GM18499 (cell line): ENCODE measurements around the gene PDCD2L.
"Not testable (repeated sequence)": the region's sequence is repeated elsewhere in the genome, so short reads cannot be mapped to it uniquely, and the experiment has no call there.

Source experiments
- ATAC-seq: cut with Tn5 transposase; IDR thresholded peaks from one replicate; pipeline ENCODE4 v1.9.1; 2021; ENCODE audit warnings: moderate number of reproducible peaks; ENCODE audit not compliant: insufficient read depth, unreplicated experiment

The PDCD2L gene

DNA sequence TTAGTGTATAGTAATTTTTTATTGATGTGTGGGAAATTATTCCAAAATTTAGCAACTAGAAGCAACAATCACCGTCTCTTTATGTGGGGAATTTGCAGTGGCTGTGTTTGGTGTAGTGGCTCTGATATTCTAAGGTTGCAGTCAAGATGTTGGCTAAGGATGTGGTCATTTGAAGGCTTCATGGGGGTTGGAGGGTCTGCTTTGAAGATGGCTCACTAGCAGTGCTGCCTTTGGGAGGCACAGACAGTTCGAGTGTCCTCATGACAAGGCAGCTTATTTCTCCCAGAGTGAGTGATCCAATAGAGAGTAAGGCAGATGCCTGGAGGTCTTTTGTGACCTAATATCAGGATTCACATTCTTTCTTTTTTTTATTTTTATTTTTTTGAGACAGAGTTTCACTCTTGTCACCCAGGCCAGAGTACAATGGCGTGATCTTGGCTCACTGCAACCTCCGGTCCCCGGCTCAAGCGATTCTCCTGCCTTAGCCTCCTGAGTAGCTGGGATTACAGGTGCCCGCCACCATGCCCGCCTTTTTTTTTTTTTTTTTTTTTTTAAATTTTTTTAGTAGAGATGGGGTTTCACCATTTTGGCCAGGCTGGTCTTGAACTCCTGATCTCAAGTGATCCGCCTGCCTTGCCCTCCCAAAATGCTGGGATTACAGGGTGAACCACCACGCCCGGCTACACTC lies 30.5 kb upstream of the PDCD2L start:
- no peak for ATAC-seq

DNA sequence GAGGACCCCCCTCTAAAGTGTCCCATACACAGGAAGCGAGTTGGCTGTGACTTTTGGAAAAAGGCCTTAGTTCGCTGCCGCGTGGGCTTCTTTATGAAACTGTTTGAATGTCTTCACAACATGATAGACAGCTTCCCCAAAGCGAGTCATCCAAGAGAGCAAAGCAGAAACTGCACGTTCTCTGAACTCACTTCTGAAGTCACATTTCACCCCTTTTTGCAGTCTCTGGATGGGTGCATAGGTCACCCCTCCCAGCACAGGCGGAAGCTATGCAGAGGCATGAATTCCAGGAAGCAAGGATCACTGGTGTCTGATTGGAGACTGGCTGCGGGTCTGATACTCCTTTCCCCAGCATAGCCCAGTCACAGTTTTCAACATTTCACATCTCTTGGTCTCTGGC lies 28.6 kb upstream of the PDCD2L start:
- ATAC-seq: no peak

DNA sequence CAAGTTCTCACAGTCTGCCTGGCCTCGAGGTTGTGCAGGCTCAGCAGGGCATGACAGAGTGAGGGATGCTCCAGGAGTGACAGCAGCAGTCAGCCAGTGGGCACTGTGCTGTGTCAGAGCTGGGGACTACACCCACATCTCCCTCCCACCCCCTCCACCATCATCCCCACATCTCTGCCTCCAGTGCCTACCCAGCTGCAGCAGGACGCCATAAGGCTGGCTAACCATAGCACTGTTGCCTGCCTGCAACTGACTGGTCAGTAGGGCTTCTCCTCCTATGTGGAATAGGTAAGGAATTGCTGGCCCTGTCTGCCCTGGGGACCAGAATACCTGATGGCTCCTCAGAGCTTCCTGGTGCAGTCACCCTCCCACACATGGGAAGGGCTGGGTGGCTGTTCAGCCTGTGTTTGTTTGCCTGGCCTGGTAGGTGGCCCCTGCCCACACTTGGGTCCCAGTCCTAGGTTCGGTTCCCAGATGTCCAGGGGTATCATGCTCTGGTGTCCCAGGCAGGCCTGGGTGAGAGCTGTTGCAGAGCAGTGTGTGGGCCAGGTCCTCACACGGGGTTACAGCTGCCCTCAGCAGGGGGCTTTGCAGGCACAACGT lies 23.5 kb upstream of the PDCD2L start:
- no peak for ATAC-seq

DNA sequence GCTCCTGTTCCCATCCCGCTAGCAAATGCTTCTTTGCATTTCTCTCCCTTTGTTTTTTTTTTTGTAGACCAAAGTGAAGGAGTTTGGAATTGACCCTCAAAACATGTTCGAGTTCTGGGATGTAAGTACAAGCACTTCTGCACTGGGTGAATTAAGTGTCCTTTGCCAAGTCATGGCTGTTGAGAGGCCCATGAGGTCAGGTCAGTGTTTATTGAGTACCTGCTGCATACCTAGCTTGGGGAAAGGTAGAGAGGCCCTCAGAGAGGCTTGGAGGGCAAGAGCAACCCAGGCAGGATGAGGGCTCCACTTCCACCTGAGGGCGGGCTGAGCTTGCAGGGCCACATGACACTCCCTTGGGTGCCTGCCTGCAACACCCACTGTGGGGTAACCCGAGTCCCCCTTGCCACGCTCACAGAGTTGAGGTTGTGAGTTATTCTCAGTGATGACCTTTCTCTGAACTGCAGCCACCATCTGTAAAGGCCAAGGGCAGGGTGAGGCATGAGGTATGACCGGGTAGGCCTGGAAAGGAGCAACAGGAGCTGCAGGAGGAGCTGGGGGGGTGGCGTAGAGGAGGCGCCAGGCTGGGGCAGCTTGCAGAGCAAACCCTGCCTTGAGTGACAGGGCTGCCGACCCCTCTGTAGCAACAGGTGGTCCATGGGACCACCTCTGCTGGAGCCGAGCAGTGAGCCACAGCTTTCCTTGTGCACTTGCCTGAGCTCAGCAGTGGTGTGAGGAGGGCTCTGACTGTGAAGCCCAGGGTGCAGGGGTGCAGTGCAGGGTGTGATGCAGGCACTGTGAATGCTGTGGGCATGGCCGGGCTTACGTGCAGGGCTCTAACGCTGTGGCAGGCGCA lies 22.6 kb upstream of the PDCD2L start:
- ATAC-seq: no peak

DNA sequence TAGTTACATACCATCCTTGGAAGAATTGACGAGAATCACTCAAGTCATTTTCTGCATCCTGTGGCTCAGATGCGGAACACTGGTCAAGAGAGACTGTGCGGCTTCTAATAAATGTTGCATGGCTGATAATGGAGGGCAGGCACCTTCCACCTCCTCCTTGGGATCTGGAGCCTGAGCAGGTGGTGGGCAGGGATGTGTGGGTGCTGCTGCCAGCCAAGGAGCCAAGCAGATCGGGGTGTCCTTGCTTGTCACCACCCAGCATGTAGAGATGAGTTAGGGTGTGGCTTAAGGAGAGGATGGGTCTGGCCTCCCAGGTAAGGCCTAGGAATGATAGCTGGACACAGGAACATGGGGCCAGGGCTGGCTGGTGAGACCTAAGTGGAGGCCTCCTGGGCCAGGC lies 21.7 kb upstream of the PDCD2L start:
- no peak for ATAC-seq

DNA sequence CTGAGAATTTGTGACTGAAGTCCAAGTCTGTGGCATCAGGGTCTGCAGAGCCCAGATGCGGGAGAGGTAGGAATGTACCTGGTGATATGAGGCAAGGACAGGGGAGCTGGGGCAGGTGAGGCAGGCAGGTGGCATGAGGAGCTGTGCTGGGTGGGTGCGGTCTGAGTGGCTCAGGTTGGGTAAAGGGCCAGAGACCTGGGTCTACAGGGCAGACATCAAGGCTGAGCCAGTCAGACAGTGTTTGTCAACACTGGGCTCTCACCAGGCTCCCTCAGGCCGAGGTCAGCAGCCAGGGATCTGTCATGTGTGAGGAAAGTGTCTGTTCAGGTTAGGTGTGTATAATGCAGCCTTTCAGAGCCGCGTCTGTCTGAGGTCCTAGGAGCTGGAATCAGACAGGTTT lies 20.6 kb upstream of the PDCD2L start:
- ATAC-seq: no peak

DNA sequence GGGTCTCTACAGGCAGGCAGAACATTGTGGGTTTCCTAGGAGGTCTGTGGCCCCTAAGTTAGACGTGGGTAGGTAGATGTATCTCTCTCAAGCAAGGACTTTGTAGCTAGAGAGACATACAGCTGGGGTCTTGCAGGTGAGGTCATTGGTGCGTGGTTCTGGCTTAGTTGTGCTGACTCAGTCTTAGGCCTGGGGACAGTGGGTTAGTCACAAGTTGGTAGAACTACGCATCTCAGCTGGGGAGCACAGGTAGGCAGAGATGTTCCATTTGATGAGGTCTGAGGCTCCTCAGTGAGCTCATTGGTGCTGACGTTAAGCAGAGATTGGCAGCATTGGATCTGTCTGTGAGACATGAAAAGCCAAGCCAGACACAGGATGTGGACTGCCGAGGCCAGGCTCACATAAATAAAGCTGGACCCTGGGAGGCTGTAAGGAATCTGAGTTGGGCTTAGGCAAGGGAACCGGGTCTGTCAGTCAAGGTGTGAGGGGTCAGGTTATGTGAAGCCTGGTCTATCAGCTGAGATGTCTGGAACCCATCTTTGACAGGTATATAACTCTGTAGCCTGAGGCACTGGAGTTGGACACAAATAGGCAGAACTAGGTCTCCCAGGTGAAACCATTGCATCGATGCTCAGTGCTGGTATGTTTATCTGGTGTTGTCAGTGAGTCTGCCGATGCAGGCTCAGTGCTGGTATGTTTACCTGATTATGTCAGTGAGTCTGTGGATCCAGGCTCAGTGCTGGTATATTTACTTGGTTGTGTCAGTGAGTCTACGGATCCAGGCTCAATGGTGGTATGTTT lies 17.4 kb upstream of the PDCD2L start:
- ATAC-seq: no peak

DNA sequence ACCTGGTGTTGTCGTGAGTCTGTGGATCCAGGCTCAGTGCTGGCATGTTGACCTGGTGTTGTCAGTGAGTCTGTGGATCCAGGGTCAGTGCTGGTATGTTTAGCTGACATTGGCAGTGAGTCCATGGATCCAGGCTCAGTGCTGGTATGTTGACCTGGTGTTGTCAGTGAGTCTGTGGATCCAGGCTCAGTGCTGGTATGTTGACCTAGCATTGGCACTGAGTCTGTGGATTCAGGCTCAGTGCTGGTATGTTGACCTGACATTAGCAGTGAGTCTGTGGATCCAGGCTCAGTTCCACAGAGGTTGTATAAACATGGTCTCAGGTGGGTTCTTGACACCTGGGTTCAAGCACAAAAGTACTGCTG lies 16.8 kb upstream of the PDCD2L start:
- ATAC-seq: no peak

DNA sequence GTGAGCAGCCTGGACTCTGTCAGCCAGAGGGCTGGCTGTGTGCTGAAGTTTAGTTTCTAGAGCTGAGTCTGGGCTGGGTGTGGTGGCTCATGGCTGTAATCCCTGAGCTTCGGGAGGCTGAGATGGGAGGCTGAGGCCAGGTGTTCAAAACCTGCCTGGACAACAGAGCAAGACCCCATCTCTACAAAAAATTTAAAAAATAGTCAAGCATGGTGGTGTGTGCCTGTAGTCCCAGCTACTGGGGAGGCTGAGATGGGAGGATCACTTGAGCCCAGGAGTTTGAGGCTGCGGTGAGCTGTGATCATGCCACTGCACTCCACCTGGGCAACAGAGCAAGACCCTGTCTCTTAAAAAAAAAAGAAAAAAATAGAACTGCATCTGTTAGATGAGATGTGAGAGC lies 15.5 kb upstream of the PDCD2L start:
- not testable (repeated sequence) for ATAC-seq

DNA sequence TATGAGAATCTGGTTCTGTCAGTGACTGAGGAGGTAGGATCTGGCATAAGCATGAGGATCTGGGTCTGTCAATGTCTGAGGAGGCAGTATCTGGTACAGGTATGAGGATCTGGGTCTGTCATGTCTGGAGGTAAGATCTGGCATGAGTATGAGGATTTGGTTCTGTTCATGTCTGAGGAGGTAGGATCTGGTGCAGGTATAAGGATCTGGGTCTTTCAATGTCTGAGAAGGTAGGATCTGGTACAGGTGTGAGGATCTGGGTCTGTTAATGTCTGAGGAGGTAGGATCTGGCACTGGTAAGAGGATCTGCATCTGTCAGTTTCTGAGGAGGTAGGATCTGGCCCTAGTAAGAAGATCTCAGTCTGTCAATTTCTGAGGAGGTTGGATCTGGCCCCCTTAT lies 12.4 kb upstream of the PDCD2L start:
- ATAC-seq: no peak

DNA sequence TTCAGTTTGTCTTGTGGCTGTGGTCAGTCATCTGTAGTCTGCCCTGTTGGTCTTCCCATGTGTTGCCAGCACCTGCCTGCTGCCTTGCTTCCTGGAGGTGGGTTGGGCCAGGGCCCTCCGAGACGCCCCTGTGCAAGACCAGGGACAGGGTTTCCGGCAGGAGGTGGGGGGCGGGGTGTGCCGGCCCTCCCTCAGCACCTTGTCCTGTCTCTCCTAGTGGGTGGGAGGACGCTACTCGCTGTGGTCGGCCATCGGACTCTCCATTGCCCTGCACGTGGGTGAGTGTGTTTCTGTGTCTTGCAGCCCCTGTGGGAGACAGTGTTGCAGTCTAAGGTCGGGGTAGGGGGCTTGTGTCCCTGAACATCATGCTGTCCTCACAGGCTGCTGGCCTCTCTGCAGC lies 11.2 kb upstream of the PDCD2L start:
- ATAC-seq: no peak

DNA sequence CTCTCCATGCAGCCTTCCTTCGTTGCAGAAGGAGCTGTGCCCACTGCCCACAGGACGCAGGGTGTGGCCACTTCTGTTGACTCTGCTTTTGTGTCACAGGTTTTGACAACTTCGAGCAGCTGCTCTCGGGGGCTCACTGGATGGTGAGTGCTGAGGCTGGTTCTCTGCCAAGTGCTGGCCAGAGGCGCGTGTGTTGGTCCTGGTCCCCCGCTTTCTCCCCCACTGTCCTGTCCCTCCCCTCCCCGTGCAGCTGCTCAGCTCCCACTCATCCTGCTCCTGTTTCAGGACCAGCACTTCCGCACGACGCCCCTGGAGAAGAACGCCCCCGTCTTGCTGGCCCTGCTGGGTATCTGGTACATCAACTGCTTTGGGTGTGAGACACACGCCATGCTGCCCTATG lies 10.6 kb upstream of the PDCD2L start:
- no peak for ATAC-seq

DNA sequence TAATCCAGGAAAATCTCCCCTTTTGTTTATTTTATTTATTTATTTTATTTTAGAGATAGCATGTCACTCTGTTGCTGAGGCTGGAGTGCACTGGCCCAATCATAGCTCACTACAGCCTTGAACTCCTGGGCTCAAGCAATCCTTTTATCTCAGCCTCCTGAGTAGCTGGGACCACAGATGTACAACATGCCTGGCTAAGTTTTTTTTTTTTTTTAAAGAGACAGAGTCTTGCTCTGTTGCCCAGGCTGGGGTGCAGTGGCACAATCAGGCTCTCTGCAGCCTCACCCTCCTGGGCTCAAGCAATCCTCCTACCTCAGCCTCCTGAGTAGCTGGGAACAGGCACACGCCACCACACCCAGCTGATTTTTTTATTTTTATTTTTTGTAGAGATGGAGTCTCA lies 6.3 kb upstream of the PDCD2L start:
- ATAC-seq: no peak

DNA sequence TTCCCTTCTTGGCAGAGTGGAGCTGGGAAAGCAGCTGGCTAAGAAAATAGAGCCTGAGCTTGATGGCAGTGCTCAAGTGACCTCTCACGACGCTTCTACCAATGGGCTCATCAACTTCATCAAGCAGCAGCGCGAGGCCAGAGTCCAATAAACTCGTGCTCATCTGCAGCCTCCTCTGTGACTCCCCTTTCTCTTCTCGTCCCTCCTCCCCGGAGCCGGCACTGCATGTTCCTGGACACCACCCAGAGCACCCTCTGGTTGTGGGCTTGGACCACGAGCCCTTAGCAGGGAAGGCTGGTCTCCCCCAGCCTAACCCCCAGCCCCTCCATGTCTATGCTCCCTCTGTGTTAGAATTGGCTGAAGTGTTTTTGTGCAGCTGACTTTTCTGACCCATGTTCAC lies 4.3 kb upstream of the PDCD2L start:
- ATAC-seq: no peak

DNA sequence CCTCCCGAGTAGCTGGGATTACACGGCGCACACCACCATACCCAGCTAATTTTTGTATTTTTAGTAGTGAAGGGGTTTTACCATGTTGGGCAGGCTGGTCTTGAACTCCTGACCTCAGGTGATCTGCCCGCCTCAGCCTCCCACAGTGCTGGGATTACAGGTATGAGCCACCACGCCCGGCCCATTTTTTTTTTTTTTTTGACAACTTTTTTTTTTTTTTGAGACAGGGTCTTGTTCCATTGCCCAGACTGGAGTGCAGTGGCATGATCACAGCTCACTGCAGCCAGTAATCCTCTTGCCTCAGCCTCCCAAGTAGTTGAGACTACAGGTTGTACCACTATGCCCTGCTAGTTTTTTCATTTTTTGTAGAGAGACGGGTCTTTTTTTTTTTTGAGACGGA lies 3.4 kb upstream of the PDCD2L start:
- not testable (repeated sequence) for ATAC-seq

DNA sequence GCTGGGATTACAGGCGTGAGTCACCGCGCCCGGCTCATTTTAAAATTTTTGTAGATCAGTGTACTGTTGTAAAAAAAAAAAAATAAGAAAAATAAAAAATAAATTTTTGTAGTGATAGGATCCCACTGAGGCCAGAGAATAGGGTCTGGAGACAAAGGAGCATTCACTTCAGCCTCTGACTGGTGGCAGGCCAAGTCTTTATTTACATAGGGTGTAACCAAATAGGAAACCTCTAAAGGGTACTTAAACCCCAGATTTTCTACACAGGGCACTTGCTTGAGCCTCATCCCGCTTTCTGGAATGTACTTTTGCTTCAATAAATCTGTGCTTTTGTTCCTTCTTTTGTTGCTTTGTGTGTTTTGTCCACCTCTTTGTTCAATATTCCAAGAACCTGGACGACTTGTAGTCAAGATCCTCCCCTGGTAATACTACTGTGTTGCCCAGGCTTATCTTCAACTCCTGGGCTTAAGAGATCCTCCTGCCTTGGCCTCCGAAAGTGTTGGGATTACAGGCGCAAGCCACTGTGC lies 2.1 kb upstream of the PDCD2L start:
- no peak for ATAC-seq

DNA sequence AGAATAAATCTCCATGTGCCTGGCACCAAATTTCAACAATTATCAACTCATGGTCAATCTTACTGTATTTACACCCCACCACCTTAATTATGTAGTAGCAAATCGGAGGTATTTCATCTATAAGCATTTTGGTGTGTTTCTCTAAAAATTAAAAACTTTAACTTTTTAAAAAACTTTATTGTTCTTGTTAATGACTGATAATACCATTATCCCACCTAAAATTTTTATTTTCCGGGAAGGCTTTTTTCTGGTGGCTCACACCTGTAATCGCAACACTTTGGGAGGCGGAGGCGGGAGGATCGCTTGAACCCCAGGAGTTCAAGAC lies 453 bp upstream of the PDCD2L start:
- no peak for ATAC-seq

DNA sequence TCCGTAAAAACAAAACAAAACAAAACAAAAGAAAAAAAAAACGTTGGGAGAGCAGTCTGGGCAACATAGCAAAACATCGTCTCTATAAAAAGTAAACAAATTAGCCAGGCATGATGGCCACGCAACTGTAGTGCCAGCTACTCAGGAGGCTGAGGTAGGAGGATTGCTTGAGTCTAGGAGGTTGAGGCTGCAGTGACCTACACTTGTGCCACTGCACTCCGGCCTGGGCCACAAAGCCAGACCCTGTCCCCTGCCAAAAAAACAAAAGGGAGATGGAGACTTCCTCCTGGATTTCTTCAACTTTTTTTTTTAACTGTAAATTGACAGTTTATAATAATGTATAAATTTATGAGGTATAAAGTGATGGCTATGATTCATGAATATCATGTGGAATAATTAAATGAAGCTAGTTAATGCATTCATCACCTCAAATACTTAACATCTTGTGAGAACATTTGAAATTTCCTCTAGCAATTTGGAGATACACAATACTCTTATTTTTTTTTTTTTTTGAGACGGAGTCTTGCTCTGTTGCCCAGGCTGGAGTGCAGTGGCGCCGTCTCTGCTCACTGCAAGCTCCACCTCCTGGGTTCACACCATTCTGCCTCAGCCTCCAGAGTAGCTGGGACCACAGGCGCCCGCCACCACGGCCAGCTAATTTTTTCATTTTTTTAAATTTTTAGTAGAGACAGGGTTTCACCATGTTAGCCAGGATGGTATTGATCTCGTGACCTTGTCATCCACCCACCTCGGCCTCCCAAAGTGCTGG lies 1.9 kb downstream of the PDCD2L start:
- ATAC-seq: no peak

DNA sequence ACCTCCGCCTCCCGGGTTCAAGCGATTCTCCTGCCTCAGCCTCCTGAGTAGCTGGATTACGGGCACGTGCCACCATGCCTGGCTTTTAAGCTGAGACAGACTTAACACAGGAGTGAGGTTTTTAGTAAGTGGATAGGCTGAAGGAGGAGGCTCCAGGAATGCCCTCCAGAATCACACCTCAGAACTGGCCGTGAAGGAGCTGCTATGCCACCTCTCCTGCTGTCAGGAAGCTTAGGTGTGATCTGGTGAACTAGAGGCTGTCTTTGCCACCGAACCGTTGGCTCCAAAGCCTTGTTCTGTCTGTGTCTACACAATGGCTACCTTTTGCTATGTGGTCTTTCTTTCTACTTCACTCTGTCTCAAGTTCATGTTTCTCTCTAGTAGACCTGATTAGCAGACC lies 4.2 kb downstream of the PDCD2L start:
- no peak for ATAC-seq
